GM23338 (cell line): Measurements from ENCODE around the gene CRAMP1. TPM values are rescaled to one million over a fixed set of nuclear protein-coding genes. Genes with fewer than 3 reads are reported as not detected.
A peak's percentile ranks its signal among the peaks of the same experiment; 100 is the strongest.

ENCODE experiments used
- ATAC-seq: fragments of 200-7000 bp; cut with Tn5 transposase; 3 replicates; pipeline ENCODE4 v1.9.1; 2020
- DNase-seq: peaks from one replicate; pipeline ENCODE4 v3.0.0-alpha.2; 2015; ENCODE audit warnings: low spot score
- H2AFZ ChIP-seq: fragments of 200-600 bp; sonication (generic); 2 replicates; pipeline ENCODE4 v1.8.0; 2016; ENCODE audit warnings: antibody characterized with exemption, mild to moderate bottlenecking, moderate library complexity
- H3F3A ChIP-seq: fragments of 200-600 bp; sonication (generic); replicated peaks from 2 replicates; pipeline ENCODE4 v1.8.0; 2017; ENCODE audit warnings: antibody characterized with exemption, mixed run types, low read depth
- H3K27ac ChIP-seq: fragments of 200-600 bp; sonication (generic); 2 replicates; pipeline ENCODE4 v1.6.1; 2016; ENCODE audit warnings: low read depth
- H3K27me3 ChIP-seq: fragments of 200-600 bp; sonication (generic); 2 replicates; pipeline ENCODE4 v1.8.0; 2016; ENCODE audit warnings: mild to moderate bottlenecking, mixed run types, moderate library complexity; ENCODE audit not compliant: insufficient read depth
- H3K36me3 ChIP-seq: fragments of 200-600 bp; sonication (generic); 2 replicates; pipeline ENCODE4 v1.8.0; 2016; ENCODE audit warnings: mild to moderate bottlenecking; ENCODE audit not compliant: insufficient read depth
- H3K4me1 ChIP-seq: fragments of 200-600 bp; sonication (generic); 2 replicates; pipeline ENCODE4 v1.8.0; 2016; ENCODE audit warnings: mild to moderate bottlenecking, moderate library complexity; ENCODE audit not compliant: insufficient read depth
- H3K4me2 ChIP-seq: fragments of 200-600 bp; sonication (generic); 2 replicates; pipeline ENCODE4 v1.7.1; 2017; ENCODE audit warnings: mixed run types
- H3K4me3 ChIP-seq: fragments of 200-600 bp; sonication (generic); 2 replicates; pipeline ENCODE4 v1.6.1; 2016; ENCODE audit warnings: mixed run types
- H3K79me2 ChIP-seq: fragments of 200-600 bp; sonication (generic); replicated peaks from 2 replicates; pipeline ENCODE4 v1.8.0; 2017; ENCODE audit warnings: mild to moderate bottlenecking; ENCODE audit not compliant: insufficient read depth
- H3K9me2 ChIP-seq: fragments of 200-600 bp; sonication (generic); 2 replicates; pipeline ENCODE4 v1.8.0; 2017; ENCODE audit not compliant: insufficient read depth
- H4K20me1 ChIP-seq: fragments of 200-600 bp; sonication (generic); replicated peaks from 2 replicates; pipeline ENCODE4 v1.8.0; 2017; ENCODE audit warnings: mild to moderate bottlenecking; ENCODE audit not compliant: insufficient read depth
- H3K27ac Mint-ChIP-seq: 2 replicates; pipeline ENCODE4 v1.8.0; 2020; ENCODE audit warnings: inconsistent platforms, mild to moderate bottlenecking, moderate library complexity, mixed read lengths
- H3K27me3 Mint-ChIP-seq: 3 replicates; pipeline ENCODE4 v1.8.0; 2022; ENCODE audit warnings: low read depth, mild to moderate bottlenecking, moderate library complexity, mixed read lengths, inconsistent platforms; ENCODE audit not compliant: insufficient read depth, poor library complexity
- H3K36me3 Mint-ChIP-seq: 3 replicates; pipeline ENCODE4 v1.8.0; 2021; ENCODE audit warnings: low read depth, mild to moderate bottlenecking, inconsistent platforms, moderate library complexity, mixed read lengths
- H3K4me1 Mint-ChIP-seq: 3 replicates; pipeline ENCODE4 v1.8.0; 2020; ENCODE audit warnings: mild to moderate bottlenecking, inconsistent platforms, mixed read lengths
- H3K4me3 Mint-ChIP-seq: 3 replicates; pipeline ENCODE4 v1.8.0; 2021; ENCODE audit warnings: moderate library complexity, mild to moderate bottlenecking, inconsistent platforms, mixed read lengths
- H3K9me3 Mint-ChIP-seq: 3 replicates; pipeline ENCODE4 v1.8.0; 2020; ENCODE audit warnings: moderate library complexity, mild to moderate bottlenecking, inconsistent platforms, mixed read lengths
- CREB1 ChIP-seq: fragments of 250-450 bp; sonication (Bioruptor Pico); IDR thresholded peaks from 2 replicates; pipeline ENCODE4 v1.5.0; 2020; ENCODE audit warnings: low read depth, mild to moderate bottlenecking, moderate library complexity
- CTCF ChIP-seq, 2 experiments: fragments of 200-600 bp in 1 of 2; sonication (generic) in 1 of 2; conservative IDR thresholded peaks; 2 replicates each; pipeline versions ENCODE4 v1.5.1 to v1.6.1; 2016 to 2017; ENCODE audit warnings: antibody characterized with exemption in 2 of 2, low read depth in 2 of 2, mild to moderate bottlenecking in 2 of 2, moderate library complexity in 1 of 2
- EZH2 ChIP-seq: fragments of 200-600 bp; sonication (generic); IDR thresholded peaks from one replicate; pipeline ENCODE4 v1.8.0; 2017; ENCODE audit warnings: antibody characterized with exemption, mild to moderate bottlenecking, low read depth; ENCODE audit not compliant: unreplicated experiment
- EZH2phosphoT487 ChIP-seq: fragments of 200-600 bp; sonication (generic); IDR thresholded peaks from one replicate; pipeline ENCODE4 v1.8.1; 2018; ENCODE audit warnings: antibody characterized with exemption; ENCODE audit not compliant: unreplicated experiment
- JUNB ChIP-seq: IDR thresholded peaks from one replicate; pipeline ENCODE4 v1.6.1; 2016; ENCODE audit warnings: antibody characterized with exemption; ENCODE audit not compliant: unreplicated experiment
- NANOG ChIP-seq: IDR thresholded peaks from 2 replicates; pipeline ENCODE4 v1.6.1; 2016; ENCODE audit warnings: antibody characterized with exemption, borderline replicate concordance
- POLR2AphosphoS5 ChIP-seq: IDR thresholded peaks from 2 replicates; pipeline ENCODE4 v1.6.1; 2016; ENCODE audit warnings: antibody characterized with exemption, low read depth
- STAT1 ChIP-seq: IDR thresholded peaks from one replicate; pipeline ENCODE4 v1.6.1; 2016; ENCODE audit warnings: antibody characterized with exemption; ENCODE audit not compliant: unreplicated experiment
- ZNF114 ChIP-seq: fragments of 250-450 bp; sonication (Bioruptor Pico); IDR thresholded peaks from 2 replicates; pipeline ENCODE4 v1.5.0; 2020; ENCODE audit warnings: mild to moderate bottlenecking, moderate library complexity
- ZNF331 ChIP-seq: fragments of 250-450 bp; sonication (Bioruptor Pico); IDR thresholded peaks from 2 replicates; pipeline ENCODE4 v1.5.0; 2020; ENCODE audit warnings: low read depth, mild to moderate bottlenecking, moderate library complexity
- ZNF462 ChIP-seq: fragments of 250-450 bp; sonication (Bioruptor Pico); IDR thresholded peaks from 2 replicates; pipeline ENCODE4 v1.5.0; 2020; ENCODE audit warnings: mild to moderate bottlenecking, moderate library complexity
- polyA plus RNA-seq: library from polyadenylated mRNA; unstranded; fragments of >200 nt; fragmentation: Nextera tagmentation; extraction: Ambion mirVana; gene quantifications from 2 replicates; pipeline ENCODE4 v1.2.1, GENCODE V29; 2016
- total RNA-seq: library from RNA; depleted of rRNA; stranded (reverse); fragments of >200 nt; shearing (Covaris generic); gene quantifications from 2 replicates; pipeline ENCODE4 v1.2.3, GENCODE V29; 2014
- TF ChIP-seq, protein P1 (sequence below): IDR thresholded peaks from one replicate; pipeline ENCODE4 v1.6.1; 2018; ENCODE audit warnings: antibody characterized with exemption; ENCODE audit not compliant: unreplicated experiment
- TF ChIP-seq, protein P2 (sequence below): IDR thresholded peaks from 2 replicates; pipeline ENCODE4 v1.6.1; 2016; ENCODE audit warnings: antibody characterized with exemption

Gene CRAMP1
- total and polyA plus RNA-seq, 2 experiments from 2014 or later: 3.4 to 16.7 TPM

DNA sequence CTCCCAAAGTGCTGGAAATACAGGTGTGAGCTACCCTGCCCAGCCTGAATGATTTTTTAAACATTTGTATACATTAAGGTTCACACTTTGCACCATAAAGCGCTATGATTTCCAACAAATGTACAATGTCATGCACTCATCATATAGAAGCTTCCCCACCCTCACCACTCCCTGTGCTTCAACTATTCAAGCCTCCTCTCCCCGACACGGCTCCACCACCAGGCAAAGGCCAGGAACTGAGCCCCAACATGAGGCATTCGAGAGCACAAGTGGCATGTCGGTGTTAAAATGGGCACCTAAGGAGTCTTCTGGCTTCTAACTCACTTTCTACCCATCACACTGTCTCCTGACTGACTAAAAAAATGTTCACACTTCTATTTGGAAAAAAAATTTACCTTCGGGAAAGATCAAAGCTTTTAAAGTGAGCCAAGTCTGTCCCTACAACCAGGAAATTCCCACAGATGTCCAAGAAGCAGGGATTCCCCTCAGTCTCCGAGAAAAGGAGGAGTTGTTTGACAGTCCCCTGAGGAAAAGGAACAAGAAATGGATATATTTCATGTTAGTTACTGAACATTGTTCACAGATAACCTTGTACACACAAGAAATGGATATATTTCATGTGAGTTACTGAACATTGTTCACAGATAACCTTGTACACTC, 41.0 kb upstream of the CRAMP1 start (continued):
- TF ChIP-seq CTCF (conservative IDR thresholded peaks at IDR 0.05; ENCODE audit: low read depth in 2 of 2): no peak; a peak in 1 of 4 replicates
- no peak for TF ChIP-seq STAT1
- TF ChIP-seq ZNF114 (CRISPR knock-in tag): no peak
- no peak for TF ChIP-seq CREB1
- no peak for TF ChIP-seq NANOG

DNA sequence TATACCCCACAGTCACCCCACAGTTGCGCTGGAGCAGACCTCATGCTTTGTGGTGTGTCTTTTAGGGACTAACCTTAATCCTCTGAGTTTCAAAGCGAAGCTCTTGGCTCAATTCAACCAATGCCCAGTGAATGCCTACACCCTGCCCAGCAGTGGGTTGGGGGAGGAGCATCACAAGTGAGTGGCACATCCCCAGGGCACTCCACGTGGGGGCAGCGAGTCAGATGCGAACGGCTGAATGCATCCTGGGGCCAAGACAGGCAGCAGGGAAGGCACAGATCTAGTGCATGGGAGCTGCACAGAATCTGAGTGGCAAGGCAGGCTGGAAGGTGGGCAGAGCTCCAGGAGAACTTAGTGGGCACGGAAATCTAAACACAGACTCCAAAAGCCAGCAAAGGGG, 39.5 kb upstream of the CRAMP1 start:
- ATAC-seq: peak; percentile 52
- Histone ChIP-seq H3F3A (no peaks in the 10 kb centered on the region), H3K36me3 (no peaks in the 10 kb centered on the region), H2AFZ (no peak overlapping the region), H3K4me2 (no peak overlapping the region), H4K20me1 (no peaks in the 10 kb centered on the region), H3K27ac (no peak overlapping the region), H3K4me1 (no peaks in the 10 kb centered on the region), H3K9me2 (no peaks in the 10 kb centered on the region), H3K79me2 (no peaks in the 10 kb centered on the region), H3K27me3 (no peaks in the 10 kb centered on the region), H3K4me3 (no peak overlapping the region)
- H3K36me3 Mint-ChIP-seq: peaks cover 23% of the 10 kb centered on the region
- no peak for DNase-seq
- TF ChIP-seq CREB1 (no peak), STAT1 (no peak), ZNF114 (CRISPR knock-in tag) (no peak), ZNF462 (CRISPR knock-in tag) (no peak), JUNB (no peak), EZH2 (no peak), POLR2AphosphoS5 (no peak), EZH2phosphoT487 (no peak), ZNF331 (CRISPR knock-in tag) (no peak)
- TF ChIP-seq, protein P1, sequence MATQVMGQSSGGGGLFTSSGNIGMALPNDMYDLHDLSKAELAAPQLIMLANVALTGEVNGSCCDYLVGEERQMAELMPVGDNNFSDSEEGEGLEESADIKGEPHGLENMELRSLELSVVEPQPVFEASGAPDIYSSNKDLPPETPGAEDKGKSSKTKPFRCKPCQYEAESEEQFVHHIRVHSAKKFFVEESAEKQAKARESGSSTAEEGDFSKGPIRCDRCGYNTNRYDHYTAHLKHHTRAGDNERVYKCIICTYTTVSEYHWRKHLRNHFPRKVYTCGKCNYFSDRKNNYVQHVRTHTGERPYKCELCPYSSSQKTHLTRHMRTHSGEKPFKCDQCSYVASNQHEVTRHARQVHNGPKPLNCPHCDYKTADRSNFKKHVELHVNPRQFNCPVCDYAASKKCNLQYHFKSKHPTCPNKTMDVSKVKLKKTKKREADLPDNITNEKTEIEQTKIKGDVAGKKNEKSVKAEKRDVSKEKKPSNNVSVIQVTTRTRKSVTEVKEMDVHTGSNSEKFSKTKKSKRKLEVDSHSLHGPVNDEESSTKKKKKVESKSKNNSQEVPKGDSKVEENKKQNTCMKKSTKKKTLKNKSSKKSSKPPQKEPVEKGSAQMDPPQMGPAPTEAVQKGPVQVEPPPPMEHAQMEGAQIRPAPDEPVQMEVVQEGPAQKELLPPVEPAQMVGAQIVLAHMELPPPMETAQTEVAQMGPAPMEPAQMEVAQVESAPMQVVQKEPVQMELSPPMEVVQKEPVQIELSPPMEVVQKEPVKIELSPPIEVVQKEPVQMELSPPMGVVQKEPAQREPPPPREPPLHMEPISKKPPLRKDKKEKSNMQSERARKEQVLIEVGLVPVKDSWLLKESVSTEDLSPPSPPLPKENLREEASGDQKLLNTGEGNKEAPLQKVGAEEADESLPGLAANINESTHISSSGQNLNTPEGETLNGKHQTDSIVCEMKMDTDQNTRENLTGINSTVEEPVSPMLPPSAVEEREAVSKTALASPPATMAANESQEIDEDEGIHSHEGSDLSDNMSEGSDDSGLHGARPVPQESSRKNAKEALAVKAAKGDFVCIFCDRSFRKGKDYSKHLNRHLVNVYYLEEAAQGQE: no peak
- TF ChIP-seq, protein P2, sequence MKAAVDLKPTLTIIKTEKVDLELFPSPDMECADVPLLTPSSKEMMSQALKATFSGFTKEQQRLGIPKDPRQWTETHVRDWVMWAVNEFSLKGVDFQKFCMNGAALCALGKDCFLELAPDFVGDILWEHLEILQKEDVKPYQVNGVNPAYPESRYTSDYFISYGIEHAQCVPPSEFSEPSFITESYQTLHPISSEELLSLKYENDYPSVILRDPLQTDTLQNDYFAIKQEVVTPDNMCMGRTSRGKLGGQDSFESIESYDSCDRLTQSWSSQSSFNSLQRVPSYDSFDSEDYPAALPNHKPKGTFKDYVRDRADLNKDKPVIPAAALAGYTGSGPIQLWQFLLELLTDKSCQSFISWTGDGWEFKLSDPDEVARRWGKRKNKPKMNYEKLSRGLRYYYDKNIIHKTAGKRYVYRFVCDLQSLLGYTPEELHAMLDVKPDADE: no peak
- peaks cover 4% of the 10 kb centered on the region; the same call in 1 of the 3 replicates for H3K9me3 Mint-ChIP-seq
- no peak overlapping the region for H3K4me3 Mint-ChIP-seq
- H3K27me3 Mint-ChIP-seq: peaks cover 4% of the 10 kb centered on the region
- no peaks in the 10 kb centered on the region for H3K4me1 Mint-ChIP-seq
- no peak overlapping the region for H3K27ac Mint-ChIP-seq
